DMS53 treated with DMSO at 0.1 percent for 48 hours (cell line): ENCODE results near the gene CACNA2D3.
A peak's percentile ranks its signal among the peaks of the same experiment; 100 is the strongest.
"Not testable (repeated sequence)": the region's sequence is repeated elsewhere in the genome, so short reads cannot be mapped to it uniquely, and the experiment has no call there.

Experiments used
- DNase-seq: peaks from one replicate; lab custom pipeline; 2025; ENCODE audit not compliant: unreplicated experiment; lab: John Stamatoyannopoulos, UW

The CACNA2D3 gene

GRCh38 chr3:54122324-54123002 lies at the start of gene CACNA2D3:
Gene CACNA2D3, plus strand, starts transcription at chr3:54122552.
- DNase-seq: no peak

- DNase-seq: no peak
Measured at GRCh38 chr3:54073386-54073785, 49.0 kb upstream of the CACNA2D3 start.

GRCh38 chr3:54079314-54079713 lies 43.0 kb upstream of the CACNA2D3 start:
- no peak for DNase-seq

GRCh38 chr3:54079730-54080325 lies 42.5 kb upstream of the CACNA2D3 start:
- no peak for DNase-seq

GRCh38 chr3:54083921-54084320 lies 38.4 kb upstream of the CACNA2D3 start:
- DNase-seq: no peak

- no peak for DNase-seq
Measured at GRCh38 chr3:54085936-54086335, 36.4 kb upstream of the CACNA2D3 start.

GRCh38 chr3:54086652-54087405 lies 35.5 kb upstream of the CACNA2D3 start:
- no peak for DNase-seq

GRCh38 chr3:54087581-54088410 lies 34.6 kb upstream of the CACNA2D3 start:
- no peak for DNase-seq

- no peak for DNase-seq
Measured at GRCh38 chr3:54093491-54094248, 28.7 kb upstream of the CACNA2D3 start.

- peak; percentile 15 for DNase-seq
Measured at GRCh38 chr3:54094926-54095325, 27.4 kb upstream of the CACNA2D3 start.

- no peak for DNase-seq
Measured at GRCh38 chr3:54099381-54099780, 23.0 kb upstream of the CACNA2D3 start.

- no peak for DNase-seq
Measured at GRCh38 chr3:54104084-54104483, 18.3 kb upstream of the CACNA2D3 start.

- not testable (repeated sequence) for DNase-seq
Measured at GRCh38 chr3:54116129-54116528, 6.2 kb upstream of the CACNA2D3 start.

GRCh38 chr3:54120657-54121413 lies 1.5 kb upstream of the CACNA2D3 start:
- peak; percentile 24 for DNase-seq

GRCh38 chr3:54121414-54122323 lies 683 bp upstream of the CACNA2D3 start:
- no peak for DNase-seq

GRCh38 chr3:54123003-54123775 lies 837 bp downstream of the CACNA2D3 start:
- DNase-seq: no peak

GRCh38 chr3:54123776-54124196 lies 1.4 kb downstream of the CACNA2D3 start:
- no peak for DNase-seq

GRCh38 chr3:54125300-54125699 lies 2.9 kb downstream of the CACNA2D3 start:
- DNase-seq: no peak
